ENCODE data around the gene HUS1. TPM values are rescaled to one million over a fixed set of nuclear protein-coding genes. Genes with fewer than 3 reads are reported as not detected.

The HUS1 gene
- total and polyA plus RNA-seq, 8 donors, result 4.6 to 16.3 (median 13.7) TPM

- no peaks in the 10 kb centered on the region for H3K27me3 ChIP-seq
- DNase-seq (no peak), FAIRE-seq (no peak), ATAC-seq (no peak)
- H3K4me1 ChIP-seq, result no peaks in the 10 kb centered on the region
- no peak overlapping the region for H3K4me3 ChIP-seq
- no peaks in the 10 kb centered on the region for H3K9me3 ChIP-seq
- peaks cover 0 to 6% (median 0%) of the 10 kb centered on the region in 3 donors for H3K36me3 ChIP-seq
- intact Hi-C loops (cut with DNase I), result no loop called here
- 66 to 69% methylated on average over 4 of the region's 4 CpGs for WGBS, 2 donors
- no peak overlapping the region for H3K27ac ChIP-seq
- TF ChIP-seq CTCF (IDR thresholded peaks at IDR 0.05), result no peak
Measured at GRCh38 chr7:47952224-47952623, 27.2 kb downstream of the HUS1 start.

- FAIRE-seq (no peak), DNase-seq (no peak), ATAC-seq (peak; percentile 63 to 97 (median 82))
Measured at GRCh38 chr7:47951374-47951773, 28.0 kb downstream of the HUS1 start.

GRCh38 chr7:47950714-47951113, 28.7 kb downstream of the HUS1 start:
- TF ChIP-seq CTCF (IDR thresholded peaks at IDR 0.05), result no peak
- ATAC-seq, result peak in 3 of 4 donors; percentile 23 to 58 (median 34)
- WGBS, 2 donors, result 71 to 72% methylated on average over 11 of the region's 11 CpGs
- Histone ChIP-seq H3K9me3 (no peaks in the 10 kb centered on the region), H3K36me3 (peaks cover 0 to 6% (median 0%) of the 10 kb centered on the region in 3 donors), H3K4me3 (no peak overlapping the region), H3K4me1 (no peaks in the 10 kb centered on the region), H3K27ac (no peak overlapping the region), H3K27me3 (no peaks in the 10 kb centered on the region)
- no peak for DNase-seq
- FAIRE-seq, result no peak
- intact Hi-C loops (cut with DNase I), result no loop called here

More at GRCh38 chr7:47951374-47951773, 28.0 kb downstream of the HUS1 start:
- Histone ChIP-seq H3K4me3 (no peak overlapping the region), H3K36me3 (peaks cover 0 to 6% (median 0%) of the 10 kb centered on the region in 3 donors), H3K4me1 (no peaks in the 10 kb centered on the region), H3K27me3 (no peaks in the 10 kb centered on the region), H3K27ac (no peak overlapping the region), H3K9me3 (no peaks in the 10 kb centered on the region)
- TF ChIP-seq CTCF (IDR thresholded peaks at IDR 0.05), result no peak
- intact Hi-C loops (cut with DNase I), result no loop called here

- DNase-seq (no peak), ATAC-seq (no peak), FAIRE-seq (no peak)
- H3K27ac ChIP-seq, result no peak overlapping the region
- no peaks in the 10 kb centered on the region for H3K9me3 ChIP-seq
- 78 to 80% methylated on average over 4 of the region's 4 CpGs for WGBS, 2 donors
- no peaks in the 10 kb centered on the region for H3K4me1 ChIP-seq
- intact Hi-C loops (cut with DNase I), result loop anchor here in 2 of 3 donors (5.0 kb wide), 1 partner anchor 158 kb away; no protein-coding TSS in a partner anchor
- no peaks in the 10 kb centered on the region for H3K27me3 ChIP-seq
- peaks cover 0 to under 1% (median 0%) of the 10 kb centered on the region in 3 donors for H3K36me3 ChIP-seq
- H3K4me3 ChIP-seq, result no peak overlapping the region
- TF ChIP-seq CTCF (IDR thresholded peaks at IDR 0.05), result no peak
Measured at GRCh38 chr7:47949703-47950102, 29.7 kb downstream of the HUS1 start.

GRCh38 chr7:47948141-47948790, 31.1 kb downstream of the HUS1 start, which contains the start of gene PKD1L1:
Gene PKD1L1 (minus strand): TSS chr7:47948466. CDS start chr7:47948440, 26 bp downstream.
- no peaks in the 10 kb centered on the region for H3K36me3 ChIP-seq
- H3K4me1 ChIP-seq, result no peaks in the 10 kb centered on the region
- no peak within 1 kb of the TSS for H3K27ac ChIP-seq
- FAIRE-seq (no peak), ATAC-seq (no peak), DNase-seq (no peak)
- H3K4me3 ChIP-seq, result no peak within 1 kb of the TSS
- no peaks in the 10 kb centered on the region for H3K27me3 ChIP-seq
- TF ChIP-seq CTCF (IDR thresholded peaks at IDR 0.05), result no peak
- no peaks in the 10 kb centered on the region for H3K9me3 ChIP-seq
- intact Hi-C loops (cut with DNase I), result loop anchor here in 2 of 3 donors (5.0 kb wide), 1 partner anchor 159 kb away; no protein-coding TSS in a partner anchor
- WGBS, 2 donors, result 79 to 88% methylated on average over 7 of the region's 7 CpGs

Measured in pancreas (tissue), 10 donors.